Type B pancreatic cell (in vitro differentiated cells): ENCODE data around the gene RPA1. TPM values are rescaled to one million over a fixed set of nuclear protein-coding genes. Genes with fewer than 3 reads are reported as not detected.

ENCODE experiments used
- DNase-seq: peaks from one replicate; pipeline ENCODE4 v3.0.0; 2021; ENCODE audit warnings: mixed read lengths; ENCODE audit not compliant: unreplicated experiment; ENCODE audit errors: extremely low spot score
- H3K27ac Mint-ChIP-seq: 2 replicates; pipeline ENCODE4 v1.8.0; 2021; ENCODE audit warnings: mild to moderate bottlenecking, mixed read lengths
- H3K27me3 Mint-ChIP-seq: 2 replicates; pipeline ENCODE4 v1.8.0; 2021; ENCODE audit warnings: mixed read lengths
- H3K36me3 Mint-ChIP-seq: 2 replicates; pipeline ENCODE4 v1.8.0; 2021; ENCODE audit warnings: mixed read lengths
- H3K4me1 Mint-ChIP-seq: one replicate; pipeline ENCODE4 v1.8.0; 2021; ENCODE audit warnings: mixed read lengths; ENCODE audit not compliant: unreplicated experiment
- H3K4me3 Mint-ChIP-seq: 2 replicates; pipeline ENCODE4 v1.8.0; 2021; ENCODE audit warnings: mild to moderate bottlenecking, mixed read lengths
- H3K9me3 Mint-ChIP-seq: 2 replicates; pipeline ENCODE4 v1.8.0; 2021; ENCODE audit warnings: mixed read lengths
- CTCF ChIP-seq: fragments of 200-600 bp; sonication (generic); conservative IDR thresholded peaks from 2 replicates; pipeline ENCODE4 v1.5.0; 2021; ENCODE audit warnings: antibody characterized with exemption, mild to moderate bottlenecking
- total RNA-seq: library from RNA; stranded (reverse); gene quantifications from 2 replicates; pipeline ENCODE4 v1.2.1, GENCODE V29; 2021; ENCODE audit warnings: low replicate concordance

Gene RPA1
- total RNA-seq, 1 donor from 2014 or later = 129 TPM

GRCh38 chr17:1786708-1787107 is 43.1 kb upstream of the RPA1 start:
- DNase-seq = no peak
- no peak overlapping the region for H3K4me3 Mint-ChIP-seq
- no peak for TF ChIP-seq CTCF
- peaks cover 30% of the 10 kb centered on the region for H3K36me3 Mint-ChIP-seq
- peaks cover 15% of the 10 kb centered on the region for H3K4me1 Mint-ChIP-seq
- no peak overlapping the region for H3K27ac Mint-ChIP-seq
- no peaks in the 10 kb centered on the region for H3K9me3 Mint-ChIP-seq
- no peaks in the 10 kb centered on the region for H3K27me3 Mint-ChIP-seq

- TF ChIP-seq CTCF = no peak
- Mint-ChIP-seq H3K4me1 (peaks cover 15% of the 10 kb centered on the region), H3K27me3 (no peaks in the 10 kb centered on the region), H3K27ac (peak overlapping the region; percentile 16), H3K36me3 (peaks cover 27% of the 10 kb centered on the region), H3K9me3 (no peaks in the 10 kb centered on the region), H3K4me3 (no peak overlapping the region)
- no peak for DNase-seq
These were observed 42.4 kb upstream of the RPA1 start for GRCh38 chr17:1787301-1787902.

DNA sequence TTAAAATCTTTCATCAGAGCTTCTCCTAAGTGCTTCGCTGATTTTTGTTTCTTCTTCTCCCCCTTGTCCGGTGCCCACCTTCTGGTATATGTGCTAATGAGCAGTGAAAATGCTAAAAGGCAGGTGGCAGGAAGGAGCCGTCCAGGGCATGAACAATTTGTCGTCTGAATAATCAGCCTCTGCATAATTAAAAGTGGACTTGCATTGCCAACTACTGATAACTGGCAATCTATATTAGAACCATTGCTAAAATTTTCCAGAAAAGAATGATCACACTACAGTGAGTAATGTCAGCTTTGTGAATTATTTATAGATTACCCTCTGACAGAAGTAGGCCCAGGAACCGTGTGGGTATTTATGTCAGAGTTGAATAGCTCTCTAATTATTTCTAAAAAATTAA is 39.9 kb upstream of the RPA1 start:
- Mint-ChIP-seq H3K27ac (no peak overlapping the region), H3K36me3 (peaks cover 15% of the 10 kb centered on the region)
- TF ChIP-seq CTCF = no peak

DNA sequence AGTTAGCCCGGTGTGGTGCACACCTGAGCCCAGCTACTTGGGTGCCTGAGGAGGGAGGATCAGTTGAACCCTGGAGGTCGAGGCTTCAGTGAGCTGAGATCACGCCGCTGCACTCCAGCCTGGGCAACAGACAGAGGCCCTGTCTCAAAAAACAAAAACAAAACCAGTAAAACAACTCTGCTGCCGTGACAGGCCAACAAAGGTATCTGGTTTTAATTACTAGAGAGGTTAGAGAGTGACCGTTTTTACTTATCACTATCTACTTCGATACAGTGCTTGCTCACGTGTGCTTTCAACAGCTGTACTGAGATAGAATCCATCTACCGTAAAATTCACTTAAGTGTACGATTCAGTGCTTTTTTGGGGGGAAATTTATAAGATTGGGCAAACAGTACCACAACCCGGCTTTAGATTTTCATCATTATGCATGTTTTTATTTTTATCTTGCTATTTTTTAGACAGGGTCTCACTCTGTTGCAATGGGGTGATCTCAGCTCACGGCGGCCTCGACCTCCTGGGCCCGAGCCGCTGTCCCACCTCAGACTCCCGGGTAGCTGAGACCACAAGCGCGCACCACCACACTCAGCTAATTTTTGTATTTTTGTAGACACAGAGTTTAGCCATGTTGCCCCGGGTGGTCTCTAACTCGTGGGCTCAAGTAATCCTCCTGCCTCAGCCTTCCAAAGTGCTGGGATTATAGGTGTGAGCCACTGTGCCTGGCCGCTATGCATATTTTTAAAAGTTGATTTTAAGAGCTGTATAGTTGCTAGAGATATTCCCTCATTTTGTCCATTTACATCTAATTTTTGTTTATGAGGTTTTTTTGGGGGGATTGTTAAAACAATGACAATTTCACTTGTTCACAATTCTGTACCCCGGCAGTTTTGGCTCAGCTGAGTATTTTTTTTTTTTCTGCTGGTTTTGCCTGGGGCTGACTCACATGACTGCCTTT is 37.0 kb upstream of the RPA1 start:
- Mint-ChIP-seq H3K27me3 (no peaks in the 10 kb centered on the region), H3K36me3 (peaks cover 18% of the 10 kb centered on the region), H3K4me1 (peaks cover 23% of the 10 kb centered on the region), H3K9me3 (no peaks in the 10 kb centered on the region), H3K4me3 (peak overlapping the region; percentile 22), H3K27ac (peak overlapping the region; percentile 68)
- no peak for DNase-seq
- no peak for TF ChIP-seq CTCF

More for the DNA sequence above, 39.9 kb upstream of the RPA1 start:
- Mint-ChIP-seq H3K9me3 (no peaks in the 10 kb centered on the region), H3K4me3 (no peak overlapping the region), H3K27me3 (no peaks in the 10 kb centered on the region), H3K4me1 (peaks cover 15% of the 10 kb centered on the region)
- DNase-seq = no peak

- Mint-ChIP-seq H3K36me3 (peaks cover 18% of the 10 kb centered on the region), H3K27ac (peak overlapping the region; percentile 68), H3K9me3 (no peaks in the 10 kb centered on the region), H3K4me1 (peaks cover 23% of the 10 kb centered on the region), H3K4me3 (peak overlapping the region; percentile 22), H3K27me3 (no peaks in the 10 kb centered on the region)
- DNase-seq = no peak
- TF ChIP-seq CTCF = no peak
These were observed 36.4 kb upstream of the RPA1 start for GRCh38 chr17:1793447-1793806.
